Measurements from ENCODE around the gene GNB1L.
"Not testable (repeated sequence)": the region's sequence is repeated elsewhere in the genome, so short reads cannot be mapped to it uniquely, and the experiment has no call there.

Gene GNB1L

DNA sequence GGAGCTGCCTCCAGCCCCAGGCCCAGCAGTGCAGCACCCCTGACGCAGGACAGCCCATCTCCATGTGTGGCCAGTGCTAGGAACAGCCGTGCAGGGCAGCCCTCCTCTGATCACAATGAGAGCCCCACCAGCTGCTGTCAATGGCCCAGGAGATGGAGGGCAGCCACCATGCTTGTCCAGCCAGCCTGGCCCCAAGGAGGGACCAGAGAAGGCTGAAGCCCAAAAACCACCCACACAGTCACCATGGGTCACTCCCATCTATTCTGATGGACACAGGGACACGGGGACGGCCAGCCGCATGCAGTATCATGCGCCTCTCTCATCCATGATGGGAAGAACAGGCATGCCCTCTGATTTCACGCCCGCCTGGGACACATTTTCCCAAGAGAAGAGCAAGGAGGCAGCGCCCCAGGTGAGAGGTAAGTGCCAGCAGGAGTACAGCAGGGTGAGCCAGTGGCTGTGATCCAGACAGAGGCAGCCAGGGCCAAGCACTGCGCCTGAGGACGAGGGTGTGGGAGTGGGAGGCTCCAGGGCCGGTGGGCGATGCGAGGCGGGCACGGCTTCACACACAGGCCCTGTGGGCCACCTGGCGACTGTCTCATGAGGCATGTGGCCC is 33.6 kb upstream of the GNB1L start:
- no peaks in the 10 kb centered on the region for H3K27me3 ChIP-seq (ENCODE audit: control insufficient read depth in 1 of 2, insufficient read depth in 2 of 2, low read length in 2 of 2)
- no peak overlapping the region for H3K27ac ChIP-seq (ENCODE audit: low read depth, low read length)
- H3K4me1 ChIP-seq (ENCODE audit: control insufficient read depth in 1 of 2, insufficient read depth in 2 of 2, low read length in 2 of 2): peaks cover 16 to 19% of the 10 kb centered on the region in 2 donors
- H3K9me3 ChIP-seq (ENCODE audit: control insufficient read depth in 1 of 2, low read length in 2 of 2): no peaks in the 10 kb centered on the region
- no peak overlapping the region for H3K4me3 ChIP-seq (ENCODE audit: low read depth in 1 of 2, low read length in 2 of 2)
- no peaks in the 10 kb centered on the region for H3K36me3 ChIP-seq (ENCODE audit: control insufficient read depth in 1 of 2, insufficient read depth in 2 of 2, low read length in 2 of 2)
- H3K9ac ChIP-seq (ENCODE audit: low read depth in 1 of 2, low read length in 2 of 2): no peak overlapping the region

DNA sequence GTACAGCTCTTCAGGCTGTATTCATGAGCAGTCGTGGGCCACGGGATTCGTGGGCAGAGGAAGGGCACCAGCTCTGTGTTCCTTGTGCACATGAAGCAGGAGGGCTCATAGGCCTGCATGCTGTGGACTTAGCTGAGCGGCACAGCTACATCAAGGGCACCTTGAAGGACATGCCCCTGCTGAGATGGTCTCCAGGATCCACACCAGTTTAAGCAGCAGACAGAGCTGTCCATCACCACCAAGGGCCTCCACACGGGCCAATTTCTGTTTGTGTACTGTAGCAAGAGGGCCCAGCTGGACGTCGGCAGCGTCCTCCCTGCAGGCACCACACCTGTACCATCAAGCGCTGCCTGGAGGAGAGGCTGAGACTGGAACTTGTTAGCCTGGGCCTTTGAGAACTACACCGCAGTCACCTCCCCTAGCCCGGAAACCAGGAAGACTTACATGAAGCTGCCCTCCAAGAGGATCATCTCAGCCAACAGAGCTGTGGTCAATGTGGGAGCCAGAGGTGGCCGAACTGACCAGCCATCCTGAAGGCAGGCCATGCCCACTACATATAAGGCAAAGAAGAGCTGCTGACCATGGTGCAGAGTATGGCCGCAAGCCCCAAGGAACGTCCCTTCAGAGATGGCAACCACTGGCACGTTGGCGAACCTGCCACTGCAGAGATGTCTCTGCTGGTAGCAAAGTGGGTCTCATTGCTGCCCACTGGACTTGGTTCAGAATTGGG is 32.7 kb upstream of the GNB1L start:
- H3K27ac ChIP-seq (ENCODE audit: low read depth, low read length): no peak overlapping the region
- peaks cover 11 to 18% of the 10 kb centered on the region in 2 donors for H3K4me1 ChIP-seq (ENCODE audit: control insufficient read depth in 1 of 2, insufficient read depth in 2 of 2, low read length in 2 of 2)
- no peaks in the 10 kb centered on the region for H3K27me3 ChIP-seq (ENCODE audit: control insufficient read depth in 1 of 2, insufficient read depth in 2 of 2, low read length in 2 of 2)
- H3K9me3 ChIP-seq (ENCODE audit: control insufficient read depth in 1 of 2, low read length in 2 of 2): no peaks in the 10 kb centered on the region
- H3K4me3 ChIP-seq (ENCODE audit: low read depth in 1 of 2, low read length in 2 of 2): no peak overlapping the region
- no peaks in the 10 kb centered on the region for H3K36me3 ChIP-seq (ENCODE audit: control insufficient read depth in 1 of 2, insufficient read depth in 2 of 2, low read length in 2 of 2)
- H3K9ac ChIP-seq (ENCODE audit: low read depth in 1 of 2, low read length in 2 of 2): no peak overlapping the region

- Histone ChIP-seq H3K4me1 (ENCODE audit: control insufficient read depth in 1 of 2, insufficient read depth in 2 of 2, low read length in 2 of 2) (peaks cover 4 to 11% of the 10 kb centered on the region in 2 donors), H3K27me3 (ENCODE audit: control insufficient read depth in 1 of 2, insufficient read depth in 2 of 2, low read length in 2 of 2) (no peaks in the 10 kb centered on the region), H3K9ac (ENCODE audit: low read depth in 1 of 2, low read length in 2 of 2) (no peak overlapping the region)
Observed at GRCh38 chr22:19886605-19887255, 32.1 kb upstream of the GNB1L start.

DNA sequence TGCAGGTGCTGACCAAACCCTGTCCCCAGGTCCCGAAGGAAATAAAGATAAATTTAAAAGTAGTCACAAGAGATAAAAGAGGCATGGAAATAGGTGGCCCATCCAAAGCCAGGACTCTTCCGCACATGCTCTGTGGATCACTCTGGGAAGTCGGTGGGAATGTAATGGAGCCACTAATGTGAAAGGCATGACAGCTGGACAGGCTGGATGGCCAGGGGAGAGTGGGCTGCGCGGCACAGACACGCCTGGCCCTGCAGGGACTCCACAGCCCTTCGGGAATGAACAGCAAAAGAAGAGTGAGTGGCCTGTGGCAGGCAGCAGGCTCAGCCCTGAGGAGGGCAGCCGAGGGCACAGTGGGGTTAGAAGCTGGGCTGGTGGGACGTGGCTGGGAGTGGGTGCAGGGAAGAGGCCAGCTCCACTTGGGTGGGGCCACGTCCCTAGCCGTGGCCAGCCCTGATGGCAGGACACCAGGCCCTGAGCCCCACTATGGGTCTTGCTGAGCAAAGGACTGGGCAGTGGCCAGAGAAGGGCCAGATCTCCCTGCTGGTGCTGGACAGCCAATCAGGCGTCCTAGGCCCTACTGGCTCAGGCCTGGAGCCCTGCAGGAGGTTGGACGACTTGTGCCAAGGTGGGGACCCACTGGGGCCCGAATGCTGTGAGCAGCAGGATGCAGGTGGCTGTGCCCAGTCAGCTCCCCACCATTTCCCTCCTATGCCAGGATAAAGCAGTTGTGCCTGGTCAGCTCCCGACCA is 31.3 kb upstream of the GNB1L start:
- H3K27me3 ChIP-seq (ENCODE audit: control insufficient read depth in 1 of 2, insufficient read depth in 2 of 2, low read length in 2 of 2): no peaks in the 10 kb centered on the region
- no peak overlapping the region for H3K9ac ChIP-seq (ENCODE audit: low read depth in 1 of 2, low read length in 2 of 2)
- no peaks in the 10 kb centered on the region for H3K9me3 ChIP-seq (ENCODE audit: control insufficient read depth in 1 of 2, low read length in 2 of 2)
- no peak overlapping the region for H3K27ac ChIP-seq (ENCODE audit: low read depth, low read length)
- H3K4me1 ChIP-seq (ENCODE audit: control insufficient read depth in 1 of 2, insufficient read depth in 2 of 2, low read length in 2 of 2): peaks cover 0 to 7% of the 10 kb centered on the region in 2 donors
- H3K36me3 ChIP-seq (ENCODE audit: control insufficient read depth in 1 of 2, insufficient read depth in 2 of 2, low read length in 2 of 2): no peaks in the 10 kb centered on the region
- H3K4me3 ChIP-seq (ENCODE audit: low read depth in 1 of 2, low read length in 2 of 2): no peak overlapping the region

More at GRCh38 chr22:19886605-19887255, 32.1 kb upstream of the GNB1L start:
- no peaks in the 10 kb centered on the region for H3K9me3 ChIP-seq (ENCODE audit: control insufficient read depth in 1 of 2, low read length in 2 of 2)
- H3K4me3 ChIP-seq (ENCODE audit: low read depth in 1 of 2, low read length in 2 of 2): no peak overlapping the region
- no peak overlapping the region for H3K27ac ChIP-seq (ENCODE audit: low read depth, low read length)
- H3K36me3 ChIP-seq (ENCODE audit: control insufficient read depth in 1 of 2, insufficient read depth in 2 of 2, low read length in 2 of 2): no peaks in the 10 kb centered on the region

GRCh38 chr22:19884954-19885751 is 30.5 kb upstream of the GNB1L start:
- no peaks in the 10 kb centered on the region for H3K36me3 ChIP-seq (ENCODE audit: control insufficient read depth in 1 of 2, insufficient read depth in 2 of 2, low read length in 2 of 2)
- H3K4me1 ChIP-seq (ENCODE audit: control insufficient read depth in 1 of 2, insufficient read depth in 2 of 2, low read length in 2 of 2): peaks cover 0 to 3% of the 10 kb centered on the region in 2 donors
- H3K27ac ChIP-seq (ENCODE audit: low read depth, low read length): no peak overlapping the region
- H3K27me3 ChIP-seq (ENCODE audit: control insufficient read depth in 1 of 2, insufficient read depth in 2 of 2, low read length in 2 of 2): no peaks in the 10 kb centered on the region
- H3K9ac ChIP-seq (ENCODE audit: low read depth in 1 of 2, low read length in 2 of 2): no peak overlapping the region
- H3K4me3 ChIP-seq (ENCODE audit: low read depth in 1 of 2, low read length in 2 of 2): no peak overlapping the region
- no peaks in the 10 kb centered on the region for H3K9me3 ChIP-seq (ENCODE audit: control insufficient read depth in 1 of 2, low read length in 2 of 2)

DNA sequence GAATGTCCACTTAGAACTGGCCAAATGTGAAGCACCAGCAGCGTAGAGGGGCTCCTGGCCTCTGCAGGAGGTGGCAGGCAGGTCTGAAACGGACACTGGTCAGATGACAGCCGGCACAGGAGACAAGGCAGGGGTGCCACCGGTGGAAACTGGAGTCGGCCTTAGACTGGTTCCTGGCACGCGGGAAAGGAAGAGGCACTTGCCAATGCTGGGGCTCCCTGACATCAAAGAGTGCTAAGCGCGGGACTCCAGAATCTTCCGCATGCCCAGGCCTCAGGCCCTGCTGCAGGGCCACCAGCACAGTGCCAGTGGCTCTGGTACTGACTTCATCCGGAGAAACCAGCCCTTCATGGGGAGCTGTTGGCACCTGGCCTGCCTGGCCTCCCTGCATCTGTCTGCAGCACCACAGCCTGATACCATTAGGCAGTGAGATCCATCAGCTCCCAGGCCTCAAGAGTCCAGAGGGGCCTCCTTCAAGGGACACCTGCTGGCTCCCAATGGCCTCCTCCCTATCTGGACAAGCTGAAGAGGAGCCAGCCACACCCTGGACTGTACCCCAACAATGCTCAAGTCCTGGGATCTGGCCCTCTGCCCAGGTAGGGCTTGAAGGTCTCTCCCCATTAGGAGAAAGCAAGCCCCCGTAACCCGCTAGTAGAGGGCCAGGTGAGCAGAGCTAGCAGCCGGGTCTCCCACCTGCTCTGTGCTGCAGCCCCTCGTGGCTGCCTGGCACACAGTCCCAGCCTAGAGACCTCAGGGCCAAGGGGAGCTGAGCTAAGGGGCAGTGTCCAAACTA is 29.7 kb upstream of the GNB1L start:
- H3K4me1 ChIP-seq (ENCODE audit: control insufficient read depth in 1 of 2, insufficient read depth in 2 of 2, low read length in 2 of 2): peaks cover 0 to 3% of the 10 kb centered on the region in 2 donors
- no peaks in the 10 kb centered on the region for H3K36me3 ChIP-seq (ENCODE audit: control insufficient read depth in 1 of 2, insufficient read depth in 2 of 2, low read length in 2 of 2)
- no peak overlapping the region for H3K9ac ChIP-seq (ENCODE audit: low read depth in 1 of 2, low read length in 2 of 2)
- no peak overlapping the region for H3K27ac ChIP-seq (ENCODE audit: low read depth, low read length)
- H3K9me3 ChIP-seq (ENCODE audit: control insufficient read depth in 1 of 2, low read length in 2 of 2): no peaks in the 10 kb centered on the region
- H3K27me3 ChIP-seq (ENCODE audit: control insufficient read depth in 1 of 2, insufficient read depth in 2 of 2, low read length in 2 of 2): no peaks in the 10 kb centered on the region
- no peak overlapping the region for H3K4me3 ChIP-seq (ENCODE audit: low read depth in 1 of 2, low read length in 2 of 2)

DNA sequence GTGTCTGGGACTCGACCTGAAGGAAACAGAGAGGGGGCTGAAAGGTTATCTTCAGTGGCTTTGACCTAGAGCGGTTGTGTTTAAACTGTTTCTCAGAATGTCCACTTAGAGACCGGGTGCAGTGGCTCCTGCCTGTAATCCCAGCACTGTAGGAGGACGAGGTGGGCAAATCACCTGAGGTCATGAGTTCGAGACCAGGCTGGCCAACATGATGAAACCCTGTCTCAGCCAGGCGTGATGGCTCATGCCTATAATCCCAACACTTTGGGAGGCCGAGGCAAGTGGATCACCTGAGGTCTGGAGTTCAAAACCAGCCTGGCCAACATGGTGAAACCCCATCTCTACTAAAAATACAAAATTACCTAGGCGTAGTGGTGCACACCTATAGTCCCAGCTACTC is 28.8 kb upstream of the GNB1L start:
- H3K9me3 ChIP-seq (ENCODE audit: control insufficient read depth in 1 of 2, low read length in 2 of 2); H3K9ac ChIP-seq (ENCODE audit: low read depth in 1 of 2, low read length in 2 of 2); H3K27me3 ChIP-seq (ENCODE audit: control insufficient read depth in 1 of 2, insufficient read depth in 2 of 2, low read length in 2 of 2); H3K4me1 ChIP-seq (ENCODE audit: control insufficient read depth in 1 of 2, insufficient read depth in 2 of 2, low read length in 2 of 2); H3K4me3 ChIP-seq (ENCODE audit: low read depth in 1 of 2, low read length in 2 of 2); H3K27ac ChIP-seq (ENCODE audit: low read depth, low read length); H3K36me3 ChIP-seq (ENCODE audit: control insufficient read depth in 1 of 2, insufficient read depth in 2 of 2, low read length in 2 of 2): not testable (repeated sequence)

DNA sequence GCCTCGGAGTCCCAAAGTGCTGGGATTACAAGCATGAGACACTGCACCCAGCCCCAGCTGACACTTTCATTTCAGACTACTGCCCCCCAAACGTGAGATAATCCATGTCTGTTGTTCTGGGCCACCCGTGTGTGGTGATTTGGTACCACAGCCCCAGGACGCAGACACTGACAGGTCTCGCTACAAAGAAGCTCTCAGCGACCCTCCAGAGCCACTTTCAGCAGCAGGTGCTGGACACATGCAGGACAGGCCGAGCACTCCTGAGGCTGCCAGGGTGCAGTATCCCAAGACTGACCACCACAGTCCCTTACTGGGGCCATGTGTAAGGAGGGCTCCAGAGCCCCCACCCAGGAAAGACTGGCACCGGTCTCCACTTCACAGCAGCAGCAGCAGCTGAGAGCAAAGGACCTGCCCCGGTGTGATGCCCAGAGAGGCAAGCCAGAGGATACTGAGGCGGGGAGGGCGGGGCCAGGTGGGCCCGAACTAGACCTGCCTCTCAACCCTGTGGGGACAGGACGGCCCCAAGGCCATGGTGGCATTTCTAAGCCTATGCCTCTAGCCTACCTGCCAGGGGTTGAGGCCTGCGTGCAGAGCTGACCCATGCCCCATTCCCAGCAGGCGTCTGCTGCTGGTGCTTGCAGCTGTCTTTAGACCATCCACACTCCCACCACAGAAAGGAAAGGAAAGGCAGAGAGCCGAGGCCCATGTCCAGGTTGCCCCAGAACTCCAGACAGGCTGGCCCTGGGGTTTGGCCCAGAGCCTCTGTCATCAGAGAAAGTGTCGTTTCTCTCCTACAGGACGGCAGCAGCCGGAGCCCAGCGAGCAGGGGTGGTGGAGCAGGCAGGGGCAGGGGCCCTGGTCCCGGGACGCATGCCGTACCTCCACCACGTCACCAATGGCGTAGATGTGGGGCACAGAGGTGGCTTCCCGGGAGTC is 28.0 kb upstream of the GNB1L start:
- no peaks in the 10 kb centered on the region for H3K9me3 ChIP-seq (ENCODE audit: control insufficient read depth in 1 of 2, low read length in 2 of 2)
- no peak overlapping the region for H3K9ac ChIP-seq (ENCODE audit: low read depth in 1 of 2, low read length in 2 of 2)
- H3K36me3 ChIP-seq (ENCODE audit: control insufficient read depth in 1 of 2, insufficient read depth in 2 of 2, low read length in 2 of 2): peaks cover 0 to 3% of the 10 kb centered on the region in 2 donors
- H3K4me3 ChIP-seq (ENCODE audit: low read depth in 1 of 2, low read length in 2 of 2): no peak overlapping the region
- peaks cover 0 to 3% of the 10 kb centered on the region in 2 donors for H3K4me1 ChIP-seq (ENCODE audit: control insufficient read depth in 1 of 2, insufficient read depth in 2 of 2, low read length in 2 of 2)
- H3K27me3 ChIP-seq (ENCODE audit: control insufficient read depth in 1 of 2, insufficient read depth in 2 of 2, low read length in 2 of 2): no peaks in the 10 kb centered on the region
- H3K27ac ChIP-seq (ENCODE audit: low read depth, low read length): no peak overlapping the region
